ENCODE measurements around the gene TNRC18. TPM values are rescaled to one million over a fixed set of nuclear protein-coding genes. Genes with fewer than 3 reads are reported as not detected.

Gene TNRC18
- total and polyA plus RNA-seq, 2 of the 8 experiments (the other 6 are each of a cell fraction or from before 2014, with no cell fraction given), result 1.7 to 8.6 TPM

DNA sequence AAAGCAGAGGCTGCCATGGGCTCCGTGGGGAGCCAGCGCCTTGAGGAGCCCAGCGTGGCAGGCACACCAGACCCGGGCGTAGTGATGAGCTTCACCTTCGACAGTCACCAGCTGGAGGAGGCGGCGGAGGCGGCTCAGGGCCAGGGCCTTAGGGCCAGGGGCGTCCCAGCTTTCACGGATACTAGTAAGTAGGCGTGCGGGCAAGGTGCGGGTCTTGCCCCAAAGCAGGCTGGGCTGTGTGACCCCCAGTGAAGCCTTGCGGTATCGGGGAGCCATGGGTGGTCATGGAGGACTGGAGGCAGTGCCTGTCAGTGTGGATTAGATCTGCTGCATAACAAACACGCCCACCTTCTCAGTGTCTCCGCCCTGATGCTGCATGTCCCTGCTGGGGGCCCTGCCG is 135.8 kb downstream of the TNRC18 start:
- TF ChIP-seq TAF1 (IDR thresholded peaks at IDR 0.05; ENCODE audit: low read depth, low read length), result no peak
- no peak for TF ChIP-seq HDAC6 (IDR thresholded peaks at IDR 0.05; ENCODE audit: low read depth, low read length)
- TF ChIP-seq EZH2 (IDR thresholded peaks at IDR 0.05; ENCODE audit: low read depth, low read length, severe bottlenecking), result no peak
- Histone ChIP-seq H3K56ac (replicated peaks; ENCODE audit: insufficient read length, low read depth, low read length) (no peak overlapping the region), H2BK120ac (replicated peaks; ENCODE audit: low read depth, low read length) (no peak overlapping the region), H3K4ac (replicated peaks; ENCODE audit: insufficient read length, low read depth, low read length) (no peak overlapping the region), H3K4me3 (ENCODE audit: extremely low read depth in 1 of 4, insufficient read depth in 2 of 4, low read depth in 3 of 4, low read length in 4 of 4) (no peak overlapping the region), H2BK5ac (ENCODE audit: low read depth, low read length) (no peak overlapping the region), H2BK20ac (ENCODE audit: low read length) (no peak overlapping the region), H4K8ac (ENCODE audit: extremely low read depth, insufficient read depth, low read length) (no peak overlapping the region), H3K79me1 (ENCODE audit: low read depth, low read length) (no peaks in the 10 kb centered on the region), H2BK12ac (ENCODE audit: low read depth, low read length) (no peak overlapping the region), H2BK15ac (ENCODE audit: low read length) (no peak overlapping the region), H3K14ac (ENCODE audit: insufficient read length) (no peak overlapping the region), H3K36me3 (ENCODE audit: control insufficient read depth in 2 of 4, insufficient read depth in 4 of 4, low read length in 3 of 4) (peaks cover 0 to 4% (median 0%) of the 10 kb centered on the region in 4 experiments; a peak in 2 of 8 replicates), H4K5ac (ENCODE audit: insufficient read length, low read depth, low read length) (no peak overlapping the region), H2AFZ (ENCODE audit: low read length) (no peak overlapping the region), H4K91ac (replicated peaks; ENCODE audit: insufficient read length, low read length) (no peak overlapping the region), H3K4me2 (ENCODE audit: insufficient read depth in 1 of 2, low read depth in 2 of 2, low read length in 2 of 2) (no peak overlapping the region), H3K18ac (ENCODE audit: extremely low read depth, low read length) (no peak overlapping the region; the same call in 1 of the 2 replicates), H2AK5ac (ENCODE audit: low read depth, low read length) (no peak overlapping the region), H3K27me3 (replicated peaks in 1 of 4; ENCODE audit: control insufficient read depth in 3 of 4, extremely low read depth in 1 of 4, insufficient read depth in 3 of 4, low read length in 3 of 4) (peaks cover 0 to 16% (median 11%) of the 10 kb centered on the region in 4 experiments; a peak in 6 of 7 replicates), H3K4me1 (replicated peaks in 1 of 4; ENCODE audit: control insufficient read depth in 3 of 4, insufficient read depth in 4 of 4, low read length in 3 of 4) (peaks cover 0 to 3% (median 1%) of the 10 kb centered on the region in 4 experiments; a peak in 4 of 7 replicates), H4K20me1 (replicated peaks in 1 of 2; ENCODE audit: control insufficient read depth in 1 of 2, insufficient read depth in 2 of 2, low read length in 2 of 2) (peaks cover 0 to 1% of the 10 kb centered on the region in 2 experiments), H3K9ac (replicated peaks in 1 of 4; ENCODE audit: extremely low read depth in 1 of 4, low read depth in 3 of 4, low read length in 3 of 4) (no peak overlapping the region), H3K23me2 (ENCODE audit: low read depth, low read length) (peaks cover 3% of the 10 kb centered on the region; the same call in 1 of the 2 replicates), H3K23ac (ENCODE audit: insufficient read length) (no peak overlapping the region), H3K79me2 (ENCODE audit: control insufficient read depth in 1 of 2, insufficient read depth in 2 of 2, low read length in 2 of 2) (no peaks in the 10 kb centered on the region), H3K9me3 (ENCODE audit: insufficient read depth in 2 of 2, low read depth in 1 of 2, low read length in 1 of 2) (no peaks in the 10 kb centered on the region), H3K27ac (ENCODE audit: low read depth, low read length) (no peak overlapping the region)
- POLR2A ChIA-PET (ENCODE audit: partially characterized antibody), result interaction anchor here (0.6 kb wide), 1 partner anchor 32 kb away, joined by 3 read pairs; no protein-coding TSS in a partner anchor
- FAIRE-seq, result no peak
- CTCF ChIA-PET (ENCODE audit: partially characterized antibody), result no interaction called here
- DNase-seq (ENCODE audit: low read depth in 1 of 2, low spot score in 2 of 2), result no peak
- 93% methylated on average over 16 of the region's 19 CpGs; no CpG with 5 or more reads in 1 of the 2 experiments for WGBS, 2 experiments (ENCODE audit: extremely low coverage in 1 of 2, insufficient coverage in 1 of 2, insufficient read length in 1 of 2, insufficient replicate concordance in 2 of 2, low coverage in 1 of 2, low lambda C conversion rate in 2 of 2, missing lambda C conversion rate in 1 of 2)
